NCI-H1930 (cell line): Measurements from ENCODE around the gene SMIM20.

Experiments used
- DNase-seq, 2 experiments: peaks; one replicate each; lab custom pipeline; 2025; lab: John Stamatoyannopoulos, UW

The SMIM20 gene

DNA sequence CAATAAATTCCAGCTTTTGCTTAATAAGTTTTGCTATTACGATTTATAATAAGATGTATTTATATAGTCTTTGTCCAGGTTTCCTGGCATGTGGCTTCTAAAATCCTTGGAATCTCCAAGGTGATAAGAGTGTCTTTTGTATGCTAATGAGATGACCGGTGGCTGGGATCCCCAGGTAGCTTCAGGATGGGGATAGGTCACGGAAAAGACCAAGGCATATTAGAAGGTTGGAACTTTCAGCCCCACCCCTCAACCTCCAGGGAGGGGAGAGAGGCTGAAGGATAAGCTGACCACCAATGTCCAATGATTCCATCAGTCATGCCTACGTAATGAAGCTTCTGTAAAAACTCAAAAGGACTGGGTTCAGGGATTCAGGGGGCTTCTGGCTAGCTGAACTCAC is 41.7 kb downstream of the SMIM20 start:
- no peak for DNase-seq

DNA sequence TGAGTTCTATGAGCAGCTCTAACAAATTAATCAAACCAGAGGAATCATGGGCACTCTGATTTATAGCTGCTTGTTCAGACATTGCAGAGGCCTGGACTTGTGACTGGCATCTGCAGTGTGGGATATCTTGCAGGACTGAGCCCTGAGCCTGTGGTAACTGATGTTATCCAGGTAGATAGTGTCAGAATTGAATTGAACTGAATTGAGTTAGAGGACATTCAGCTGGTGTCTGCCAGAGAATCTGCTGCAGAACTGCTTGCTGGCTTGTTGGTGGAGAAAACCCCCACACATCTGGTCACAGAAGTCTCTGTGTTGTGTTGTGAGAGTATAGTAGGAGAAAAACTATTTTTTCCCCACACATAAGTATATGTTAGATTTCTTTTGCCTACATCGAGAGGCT is 42.2 kb downstream of the SMIM20 start:
- no peak for DNase-seq

DNA sequence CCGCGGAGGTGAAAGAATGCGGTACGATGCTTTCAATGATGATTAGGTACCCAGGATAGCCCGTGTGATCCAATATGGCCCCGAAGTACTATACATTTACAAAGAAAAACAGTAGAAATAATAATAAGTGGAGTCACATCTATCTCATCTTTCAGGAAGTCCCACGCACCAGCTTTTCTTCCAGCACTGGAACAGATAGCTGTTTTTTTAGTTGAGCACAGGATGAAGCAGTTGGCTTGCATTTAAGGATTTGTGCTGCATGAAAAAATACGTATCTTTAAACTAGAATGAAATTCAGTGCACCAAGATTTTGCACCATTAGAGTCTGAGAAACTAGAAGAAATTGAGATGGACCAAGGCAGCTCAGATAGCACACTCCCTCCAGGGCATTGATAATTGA is 44.1 kb downstream of the SMIM20 start:
- no peak for DNase-seq

DNA sequence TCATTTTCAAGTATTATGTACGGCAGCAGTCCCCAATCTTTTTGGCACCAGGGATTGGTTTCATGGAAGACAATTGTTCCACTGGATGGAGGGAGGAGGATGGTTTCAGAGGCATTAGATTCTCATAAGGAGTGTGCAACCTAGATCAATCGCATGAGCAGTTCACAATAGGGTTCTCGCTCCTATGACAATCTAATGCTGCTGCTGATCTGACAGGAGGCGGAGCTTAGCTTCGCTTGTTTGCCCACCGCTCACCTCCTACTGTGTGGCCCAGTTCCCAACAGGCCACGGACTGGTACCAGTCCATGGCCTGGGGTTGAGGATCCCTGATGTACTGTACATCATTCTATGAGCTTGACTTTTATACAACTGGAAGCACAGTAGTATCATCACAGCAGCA is 48.4 kb downstream of the SMIM20 start:
- DNase-seq, result no peak

DNA sequence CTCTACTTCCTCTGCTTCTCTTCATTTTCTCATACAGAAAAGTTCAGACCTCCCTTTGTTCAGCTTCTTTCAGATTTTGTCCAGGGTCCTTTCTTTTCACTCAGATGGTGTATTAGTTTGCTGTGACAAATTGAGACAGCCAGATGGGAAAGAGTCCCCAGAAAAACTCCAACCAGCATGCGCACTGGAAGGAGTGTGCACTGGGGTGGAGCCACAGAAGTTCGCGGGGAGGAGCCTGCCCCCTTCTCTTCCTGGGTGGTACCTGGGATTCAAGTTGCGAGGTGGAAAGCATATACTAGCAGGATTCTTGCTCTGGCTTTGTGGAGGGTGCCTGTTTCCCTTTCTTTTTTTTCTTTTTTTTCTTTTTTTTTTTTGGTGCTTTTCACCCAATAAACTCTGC is 51.6 kb downstream of the SMIM20 start:
- DNase-seq, result no peak

DNA sequence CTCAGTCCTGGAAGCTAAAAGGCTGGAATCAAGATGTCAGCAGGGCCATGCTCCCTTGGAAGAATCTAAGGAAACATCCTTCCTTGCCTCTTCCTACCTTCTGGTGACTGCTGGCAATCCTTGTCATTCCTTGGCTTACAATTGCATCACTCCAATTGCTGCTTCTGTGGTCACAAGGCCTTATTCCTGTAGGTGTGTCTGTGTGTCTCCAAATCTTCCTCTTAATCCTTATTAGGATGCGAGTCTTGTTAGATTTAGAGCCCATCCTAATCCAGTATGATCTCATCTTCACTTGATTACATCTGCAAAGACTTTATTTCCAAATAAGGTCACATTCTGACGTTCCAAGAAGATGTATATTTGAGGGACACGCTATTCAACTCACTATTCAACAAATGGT is 52.2 kb downstream of the SMIM20 start:
- no peak for DNase-seq

DNA sequence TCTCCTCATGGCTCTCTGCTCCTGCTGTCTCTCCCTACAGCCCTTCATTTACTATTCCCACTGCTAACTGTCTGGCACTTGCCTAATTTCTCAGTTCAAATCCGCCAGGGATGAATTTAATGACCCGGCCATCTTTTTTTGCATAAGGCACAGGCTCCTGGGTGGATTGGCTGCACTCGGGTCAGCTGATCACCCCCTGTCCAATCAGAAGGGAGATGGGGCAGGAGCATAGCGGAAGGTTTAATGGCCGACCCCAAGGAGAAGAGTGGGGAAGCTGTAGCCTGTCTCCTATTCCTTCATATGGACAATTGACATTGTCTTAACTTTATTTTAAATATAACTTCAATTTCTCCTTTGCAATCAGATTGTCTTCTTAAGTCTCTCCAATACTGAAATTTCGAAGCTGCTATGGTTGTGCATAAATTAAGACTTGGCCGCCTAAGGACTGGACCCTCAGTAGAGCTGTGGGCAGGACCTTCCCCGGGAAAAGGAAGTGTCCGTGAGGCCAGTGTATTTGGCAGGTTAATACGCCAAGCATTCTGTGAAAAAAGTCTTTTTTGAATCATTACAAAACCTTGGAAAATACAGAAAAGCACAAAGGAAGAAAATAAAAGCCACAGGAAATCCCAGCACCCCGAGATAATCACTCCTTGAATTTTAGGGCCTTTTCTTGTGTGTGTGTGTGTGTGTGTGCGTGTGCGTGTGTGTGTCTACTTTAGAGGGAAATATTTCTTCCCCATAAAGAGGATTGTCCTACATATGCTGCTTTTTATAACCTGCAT is 55.5 kb downstream of the SMIM20 start:
- no peak for DNase-seq

DNA sequence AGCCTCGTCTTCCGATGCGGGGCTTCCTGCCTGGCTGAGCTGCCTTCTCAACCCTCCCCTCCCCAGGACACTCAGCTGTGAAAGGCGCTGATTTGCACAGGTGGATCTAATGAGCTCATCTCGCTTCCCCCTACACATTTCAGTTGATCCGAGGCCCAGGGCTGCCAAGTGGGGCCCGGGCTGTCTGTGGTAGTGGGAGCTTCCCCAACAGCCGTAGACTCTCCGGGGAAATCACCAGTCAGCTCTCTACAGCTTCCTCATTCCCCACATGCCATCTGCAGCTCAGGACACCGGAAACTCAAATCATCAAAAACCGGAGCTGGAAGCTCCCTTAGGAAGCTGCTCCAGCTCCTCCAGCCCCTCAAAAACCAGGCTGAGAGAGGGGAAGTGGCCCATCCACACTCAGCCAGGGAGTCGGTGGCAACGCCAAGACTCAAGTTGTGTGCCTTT is 56.2 kb downstream of the SMIM20 start:
- no peak for DNase-seq

DNA sequence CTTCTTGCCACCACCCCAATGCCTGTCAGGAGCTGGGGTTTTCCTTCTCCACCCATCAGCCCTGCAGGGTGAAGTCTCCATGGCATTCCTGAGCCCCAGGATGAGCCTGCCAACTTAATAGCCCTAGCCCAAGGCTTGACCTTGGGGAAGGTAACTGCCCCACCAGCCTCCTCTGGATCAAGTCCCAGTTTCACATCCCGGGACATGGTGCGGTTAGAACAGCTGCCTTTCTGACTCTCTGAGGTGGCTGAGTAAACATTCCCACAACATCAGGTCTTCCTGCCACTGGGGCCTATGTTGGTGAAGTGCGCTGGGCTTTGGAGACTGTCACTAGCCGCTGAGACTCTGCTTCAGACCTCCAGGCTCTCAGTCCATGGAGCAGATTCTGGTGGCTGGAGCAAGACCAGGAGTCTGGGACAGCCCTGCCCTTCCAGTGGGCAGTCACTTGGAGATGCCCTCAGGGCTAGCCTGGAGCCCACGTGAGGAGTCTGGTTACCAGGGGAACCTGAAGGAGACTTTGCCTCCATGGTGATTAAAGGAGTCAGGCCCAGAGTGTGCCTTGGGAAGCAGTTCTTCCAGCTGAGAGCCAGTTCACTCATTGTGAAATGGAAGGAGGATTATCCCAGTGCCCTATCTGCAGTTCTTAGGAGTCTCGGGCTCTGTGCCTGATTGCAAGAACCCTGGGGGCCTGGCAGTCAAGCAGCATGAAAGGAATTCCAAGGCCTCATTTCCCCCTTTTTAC is 56.8 kb downstream of the SMIM20 start:
- no peak for DNase-seq

DNA sequence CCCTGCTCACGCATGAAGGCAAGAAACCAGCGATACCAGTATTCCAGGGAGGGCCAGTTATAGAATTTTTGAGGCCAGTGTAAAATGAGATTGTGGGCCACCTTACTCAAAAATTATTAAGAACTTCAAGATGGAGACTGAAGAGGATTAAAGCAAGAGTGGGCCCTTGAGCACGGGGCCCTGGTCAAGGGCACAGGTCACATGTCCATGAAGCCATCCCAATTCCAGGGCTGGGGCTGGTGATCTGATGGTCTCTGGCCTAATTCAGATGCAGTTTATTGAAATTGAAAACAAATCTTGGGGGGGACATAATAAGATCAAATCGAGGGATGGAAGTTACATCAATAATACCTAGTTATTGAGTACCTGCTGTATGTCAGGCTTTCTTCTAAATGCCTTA is 58.3 kb downstream of the SMIM20 start:
- DNase-seq, result no peak

DNA sequence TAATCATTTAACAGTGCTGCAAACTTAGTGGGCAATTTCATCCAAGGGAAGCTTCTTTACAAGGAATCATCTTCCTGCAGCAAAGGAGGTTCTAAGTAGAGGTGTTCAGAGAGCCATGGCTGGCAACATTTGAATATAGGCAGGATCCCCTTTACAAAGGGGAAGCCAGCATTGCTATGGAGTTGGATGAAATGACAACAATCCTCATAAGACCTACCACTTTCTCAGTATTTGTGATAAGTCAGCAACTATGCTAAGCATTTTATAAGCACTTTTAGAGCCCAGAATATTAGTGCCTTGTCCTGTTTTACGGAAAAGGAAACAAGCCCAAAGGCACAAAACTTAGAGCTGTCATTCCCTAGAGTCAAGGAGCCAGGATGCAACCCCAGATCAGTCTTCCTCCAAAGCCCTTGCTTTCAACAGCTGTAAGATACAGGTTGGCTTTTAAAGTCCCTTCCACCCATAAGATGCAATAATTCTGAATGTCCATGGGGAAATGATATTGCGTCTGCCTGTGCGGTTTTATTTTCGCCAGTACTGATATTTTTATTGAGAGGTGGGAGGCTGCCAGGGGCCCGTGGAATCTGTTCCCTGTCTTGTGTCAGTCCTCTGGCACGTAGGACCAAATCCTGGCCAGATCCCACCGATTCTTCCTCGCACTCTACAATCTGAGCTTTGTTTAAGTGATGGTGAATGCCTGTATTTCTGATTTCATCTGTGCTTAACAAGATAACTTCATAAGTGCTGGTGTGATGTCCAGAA is 59.1 kb downstream of the SMIM20 start:
- DNase-seq, result no peak

DNA sequence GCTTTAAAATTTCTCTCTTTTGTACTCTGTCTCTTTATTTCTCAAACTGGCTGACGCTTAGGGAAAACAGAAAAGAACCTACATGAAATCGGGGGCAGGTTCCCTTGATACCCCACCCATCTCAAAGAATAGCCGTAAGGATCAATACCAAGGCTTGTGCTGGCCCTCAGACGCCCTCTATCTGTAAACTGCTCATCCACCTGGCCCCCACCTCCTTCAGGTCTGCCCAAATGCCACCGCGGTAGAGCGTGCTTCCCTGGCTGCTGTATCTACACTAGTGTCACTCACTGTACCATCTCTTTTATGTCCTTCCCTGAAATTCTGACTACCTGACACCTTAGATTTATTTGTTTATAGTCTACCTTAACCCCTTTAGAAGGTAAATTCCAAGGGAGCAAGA is 62.8 kb downstream of the SMIM20 start:
- DNase-seq, result no peak

DNA sequence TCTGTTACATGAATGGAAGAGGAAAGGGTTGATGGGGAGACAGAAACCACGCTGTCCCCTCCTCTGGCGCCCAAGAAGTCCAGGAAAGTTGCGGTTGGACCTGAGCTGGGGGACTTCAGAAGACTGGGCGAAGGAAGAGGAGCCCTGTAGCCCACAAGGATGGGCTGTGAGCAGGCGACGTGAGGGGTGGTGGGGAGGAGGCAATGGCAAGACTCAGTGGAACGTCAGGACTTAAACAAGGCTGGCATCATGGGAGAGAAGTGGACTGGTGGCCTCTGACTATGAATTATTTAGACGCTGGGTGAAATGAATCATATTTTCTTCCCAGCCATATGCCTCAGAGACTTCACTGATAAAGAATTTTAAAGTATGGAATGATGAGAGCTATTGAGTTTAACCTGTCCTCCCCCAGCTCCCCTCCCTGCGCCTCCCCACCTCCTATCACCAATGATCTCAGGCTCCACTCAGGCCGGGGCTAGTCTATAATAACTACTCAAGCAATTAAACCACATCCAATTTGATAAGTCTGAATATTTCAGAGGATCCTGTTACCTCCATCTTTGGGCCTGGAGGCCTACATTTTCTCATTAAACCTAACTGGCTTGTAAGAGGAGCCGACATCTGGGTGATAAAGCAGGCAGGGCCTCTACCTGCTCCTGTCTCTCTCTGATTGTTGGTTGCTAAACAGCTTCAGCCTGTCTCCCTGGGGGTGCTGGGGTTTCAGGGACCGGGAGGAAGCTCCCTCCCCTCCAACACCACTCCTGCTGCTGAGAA is 63.6 kb downstream of the SMIM20 start:
- no peak for DNase-seq

DNA sequence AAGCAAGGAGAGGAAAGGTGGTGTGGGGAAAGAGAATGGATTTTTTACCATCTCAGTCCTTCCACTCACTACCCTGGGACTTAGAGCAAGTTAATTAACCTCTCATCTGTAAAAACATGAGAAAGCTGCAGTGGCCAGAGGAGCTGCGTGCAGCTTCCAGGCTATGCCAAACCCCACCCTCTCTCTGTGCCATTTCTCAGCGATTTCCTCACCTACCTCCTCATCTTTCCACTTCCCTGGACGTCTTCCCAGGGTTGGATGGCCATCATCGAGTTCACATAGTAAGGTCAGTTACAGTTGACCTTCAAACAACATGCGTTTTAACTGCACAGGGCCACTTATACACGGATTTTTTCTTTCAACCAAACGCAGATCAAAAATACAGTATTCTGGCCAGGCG is 64.3 kb downstream of the SMIM20 start:
- DNase-seq, result no peak
